ENCODE results near the gene ANXA9. TPM values are rescaled to one million over a fixed set of nuclear protein-coding genes. Genes with fewer than 3 reads are reported as not detected.

The ANXA9 gene
- total RNA-seq, 1 experiment from 2014 or later = 2.7 TPM

DNA sequence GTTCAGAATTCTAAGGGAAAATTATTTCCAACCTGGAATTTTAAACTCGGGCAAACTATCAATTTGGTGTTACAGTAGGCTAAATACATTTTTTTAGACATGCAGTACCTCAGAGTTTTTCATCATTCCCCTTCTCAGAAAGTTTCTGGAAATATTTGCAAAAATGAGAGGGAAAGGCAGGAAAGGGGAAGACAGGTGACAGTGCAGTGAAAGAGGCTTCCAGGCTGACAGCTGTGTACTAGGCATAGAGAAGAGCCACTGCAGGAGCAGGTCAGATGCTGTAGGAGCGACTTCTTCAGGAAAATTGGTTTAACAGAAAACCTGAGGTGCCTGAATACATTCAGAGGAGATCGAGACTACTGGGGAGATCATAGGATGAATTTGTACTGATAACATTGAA, 27.4 kb upstream of the ANXA9 start:
- H3K4me2 ChIP-seq (ENCODE audit: low read length) = no peak overlapping the region
- no peaks in the 10 kb centered on the region for H3K9me3 ChIP-seq (ENCODE audit: control insufficient read depth in 1 of 2, insufficient read depth in 1 of 2, low read depth in 1 of 2, low read length in 2 of 2)
- CTCF ChIA-PET = no interaction called here
- H2AFZ ChIP-seq (ENCODE audit: low read depth, low read length, poor library complexity, severe bottlenecking) = no peak overlapping the region
- H3K79me2 ChIP-seq (ENCODE audit: insufficient read depth, low read length) = no peaks in the 10 kb centered on the region
- no peak overlapping the region for H3K27ac ChIP-seq (ENCODE audit: low read depth, low read length)
- H4K20me1 ChIP-seq (ENCODE audit: insufficient read depth) = no peaks in the 10 kb centered on the region
- peaks cover 43 to 47% of the 10 kb centered on the region in 2 experiments for H3K36me3 ChIP-seq (ENCODE audit: control insufficient read depth in 1 of 2, insufficient read depth in 2 of 2, low read length in 2 of 2)
- RAD21 ChIA-PET (ENCODE audit: low non-redundant PET in 1 of 2, low total read pairs in 2 of 2, uncharacterized antibody in 2 of 2, unreplicated experiment in 2 of 2) = no interaction called here
- no peak overlapping the region for H3K4me3 ChIP-seq (replicated peaks in 1 of 2; ENCODE audit: low read depth in 1 of 2, low read length in 2 of 2)
- no peak overlapping the region for H3K9ac ChIP-seq (ENCODE audit: low read length)
- ATAC-seq (no peak), DNase-seq (ENCODE audit: low read depth, low spot score) (no peak)
- TF ChIP-seq FOSL1 (IDR thresholded peaks at IDR 0.05; ENCODE audit: low read depth) (no peak), JUND (IDR thresholded peaks at IDR 0.05) (no peak), CBX3 (IDR thresholded peaks at IDR 0.05; ENCODE audit: low read depth) (no peak), ZFX (IDR thresholded peaks at IDR 0.05) (no peak), POLR2AphosphoS5 (IDR thresholded peaks at IDR 0.05; ENCODE audit: low read depth, low read length) (no peak), EZH2 (IDR thresholded peaks at IDR 0.05) (no peak), CEBPB (IDR thresholded peaks at IDR 0.05; ENCODE audit: low read depth) (no peak), POLR2A (IDR thresholded peaks at IDR 0.05; ENCODE audit: borderline replicate concordance, extremely low read depth, insufficient read depth, insufficient read length) (no peak), EGR1 (IDR thresholded peaks at IDR 0.05; ENCODE audit: low read depth) (no peak), ZNF274 (IDR thresholded peaks at IDR 0.05; ENCODE audit: low read depth, low read length) (no peak), CTCF (IDR thresholded peaks at IDR 0.05 in 2 of 3, conservative IDR thresholded peaks at IDR 0.05 in 1 of 3; ENCODE audit: borderline replicate concordance in 1 of 3, insufficient read depth in 1 of 3, low read depth in 2 of 3, low read length in 2 of 3) (no peak)
- no peaks in the 10 kb centered on the region for H3K4me1 ChIP-seq (ENCODE audit: control insufficient read depth in 1 of 2, insufficient read depth in 2 of 2, low read length in 2 of 2)
- H3K9me2 ChIP-seq (ENCODE audit: insufficient read depth) = no peaks in the 10 kb centered on the region
- intact Hi-C loops (cut with micrococcal nuclease) = no loop called here
- no TSS peak for BruUV-seq (replicated peaks)
- POLR2A ChIA-PET = no interaction called here
- no peaks in the 10 kb centered on the region for H3K27me3 ChIP-seq (ENCODE audit: insufficient read depth, low read length)

- no peak overlapping the region for H3K27ac ChIP-seq (ENCODE audit: low read depth, low read length)
- H2AFZ ChIP-seq (ENCODE audit: low read depth, low read length, poor library complexity, severe bottlenecking) = no peak overlapping the region
- ChIA-PET POLR2A (no interaction called here), RAD21 (ENCODE audit: low non-redundant PET in 1 of 2, low total read pairs in 2 of 2, uncharacterized antibody in 2 of 2, unreplicated experiment in 2 of 2) (no interaction called here), CTCF (no interaction called here)
- ATAC-seq (no peak), DNase-seq (ENCODE audit: low read depth, low spot score) (no peak)
- no peaks in the 10 kb centered on the region for H3K79me2 ChIP-seq (ENCODE audit: insufficient read depth, low read length)
- H3K4me1 ChIP-seq (ENCODE audit: control insufficient read depth in 1 of 2, insufficient read depth in 2 of 2, low read length in 2 of 2) = no peaks in the 10 kb centered on the region
- intact Hi-C loops (cut with micrococcal nuclease) = no loop called here
- no peak for TF ChIP-seq ATF3 (IDR thresholded peaks at IDR 0.05)
- H3K27me3 ChIP-seq (ENCODE audit: insufficient read depth, low read length) = no peaks in the 10 kb centered on the region
- H3K9me2 ChIP-seq (ENCODE audit: insufficient read depth) = no peaks in the 10 kb centered on the region
- no peak overlapping the region for H3K9ac ChIP-seq (ENCODE audit: low read length)
- H3K4me3 ChIP-seq (replicated peaks in 1 of 2; ENCODE audit: low read depth in 1 of 2, low read length in 2 of 2) = no peak overlapping the region
- BruUV-seq (replicated peaks) = no TSS peak
- H4K20me1 ChIP-seq (ENCODE audit: insufficient read depth) = no peaks in the 10 kb centered on the region
- H3K36me3 ChIP-seq (ENCODE audit: control insufficient read depth in 1 of 2, insufficient read depth in 2 of 2, low read length in 2 of 2) = peaks cover 41 to 46% of the 10 kb centered on the region in 2 experiments
- no peak overlapping the region for H3K4me2 ChIP-seq (ENCODE audit: low read length)
- no peaks in the 10 kb centered on the region for H3K9me3 ChIP-seq (ENCODE audit: control insufficient read depth in 1 of 2, insufficient read depth in 1 of 2, low read depth in 1 of 2, low read length in 2 of 2)
Observed at GRCh38 chr1:150955280-150955679, 26.8 kb upstream of the ANXA9 start.
